Endodermal cell (in vitro differentiated cells): ENCODE data around the gene C9orf43. TPM values are rescaled to one million over a fixed set of nuclear protein-coding genes. Genes with fewer than 3 reads are reported as not detected.

Source experiments
- DNase-seq: peaks from one replicate; pipeline ENCODE4 v3.0.0-alpha.2; 2017
- H3K27ac ChIP-seq: 2 replicates; pipeline ENCODE4 v1.5.1; 2013; ENCODE audit warnings: mild to moderate bottlenecking, low read depth, low read length, moderate library complexity
- H3K27me3 ChIP-seq: 2 replicates; pipeline ENCODE4 v1.6.1; 2013; ENCODE audit warnings: mild to moderate bottlenecking, low read length, moderate library complexity; ENCODE audit not compliant: insufficient read depth, control insufficient read depth, poor library complexity, severe bottlenecking
- H3K36me3 ChIP-seq: 2 replicates; pipeline ENCODE4 v1.7.0; 2013; ENCODE audit warnings: mild to moderate bottlenecking, low read length, moderate library complexity; ENCODE audit not compliant: control insufficient read depth, insufficient read depth
- H3K4me1 ChIP-seq: one replicate; pipeline ENCODE4 v1.7.0; 2013; ENCODE audit warnings: low read length; ENCODE audit not compliant: control insufficient read depth, insufficient read depth
- H3K4me3 ChIP-seq: 2 replicates; pipeline ENCODE4 v1.5.1; 2013; ENCODE audit warnings: mild to moderate bottlenecking, low read length, moderate library complexity
- H3K9ac ChIP-seq: 2 replicates; pipeline ENCODE4 v1.6.1; 2013; ENCODE audit warnings: mild to moderate bottlenecking, low read length, moderate library complexity; ENCODE audit not compliant: poor library complexity, severe bottlenecking; ENCODE audit errors: extremely low read depth
- H3K9me3 ChIP-seq: 2 replicates; pipeline ENCODE4 v1.6.1; 2013; ENCODE audit warnings: mild to moderate bottlenecking, low read length, moderate library complexity; ENCODE audit not compliant: control insufficient read depth
- H3K27ac Mint-ChIP-seq: 2 replicates; pipeline ENCODE4 v1.8.0; 2020; ENCODE audit warnings: mixed read lengths
- H3K27me3 Mint-ChIP-seq: 2 replicates; pipeline ENCODE4 v1.8.0; 2021; ENCODE audit warnings: mild to moderate bottlenecking, mixed read lengths; ENCODE audit not compliant: insufficient read depth
- H3K36me3 Mint-ChIP-seq: 2 replicates; pipeline ENCODE4 v1.8.0; 2020; ENCODE audit warnings: low read depth, mixed read lengths
- H3K4me1 Mint-ChIP-seq: 2 replicates; pipeline ENCODE4 v1.8.0; 2020; ENCODE audit warnings: mixed read lengths
- H3K4me3 Mint-ChIP-seq: 2 replicates; pipeline ENCODE4 v1.8.0; 2020; ENCODE audit warnings: mild to moderate bottlenecking, moderate library complexity, mixed read lengths
- H3K9me3 Mint-ChIP-seq: 2 replicates; pipeline ENCODE4 v1.8.0; 2020; ENCODE audit warnings: mild to moderate bottlenecking, mixed read lengths
- WGBS, 2 experiments: methylation state at CpG; one replicate each; pipeline versions ENCODE4 v1.1.5 to v1.1.7; 2013; ENCODE audit warnings: missing lambda C conversion rate in 2 of 2, mixed read lengths in 1 of 2; ENCODE audit not compliant: insufficient coverage in 1 of 2, insufficient read length in 1 of 2; 5-methylcytosine and 5-hydroxymethylcytosine counted together
- total RNA-seq, 2 donors: library from RNA; stranded (reverse); fragmentation: NEBNext Ultra II Directional in 1 of 2; extraction: Animal tissue kit (Norgen Biotek cat#: 25700) in 1 of 2; gene quantifications; 2 replicates in 1 of 2; 3 replicates in 1 of 2; pipeline ENCODE4 v1.2.1, GENCODE V29; 2021
- TF ChIP-seq, protein P1 (sequence below): fragments of 200-600 bp; sonication (generic); conservative IDR thresholded peaks from 2 replicates; pipeline ENCODE4 v1.5.0; 2021; ENCODE audit warnings: antibody characterized with exemption, mild to moderate bottlenecking

Gene C9orf43
- total RNA-seq, 2 donors from 2014 or later, result 0.40 to 1.1 TPM

- H3K27me3 Mint-ChIP-seq, result peaks cover 6% of the 10 kb centered on the region
- H3K36me3 Mint-ChIP-seq, result no peaks in the 10 kb centered on the region
Measured at GRCh38 chr9:113427629-113428028, 17.1 kb downstream of the C9orf43 start.

DNA sequence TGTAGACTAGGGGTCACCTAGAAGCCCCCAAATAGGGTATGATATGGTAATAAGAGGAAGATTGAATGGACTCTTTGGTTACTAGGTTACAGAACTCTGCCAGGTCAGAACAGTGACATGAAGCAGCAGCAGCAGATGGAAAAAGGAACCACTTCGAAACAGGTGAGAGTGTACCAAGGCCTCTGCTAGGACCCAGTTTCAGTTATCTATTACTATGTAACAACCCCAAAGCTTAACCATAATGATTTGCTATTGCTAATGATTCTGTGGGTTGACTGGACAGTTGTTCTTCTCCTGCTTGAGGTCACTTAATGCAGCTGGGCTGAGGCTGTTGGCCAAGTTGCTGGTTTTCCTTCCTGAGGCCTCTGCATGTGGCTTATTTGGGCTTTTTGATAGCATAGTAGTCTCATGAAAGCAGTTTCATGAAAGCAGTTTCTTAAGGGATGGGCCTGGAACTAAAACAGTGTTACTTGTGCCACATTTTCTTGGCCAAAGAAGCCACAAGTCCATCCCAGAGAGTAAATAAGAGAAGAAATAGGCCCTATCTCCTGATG, 17.6 kb downstream of the C9orf43 start:
- TF ChIP-seq, protein P1, sequence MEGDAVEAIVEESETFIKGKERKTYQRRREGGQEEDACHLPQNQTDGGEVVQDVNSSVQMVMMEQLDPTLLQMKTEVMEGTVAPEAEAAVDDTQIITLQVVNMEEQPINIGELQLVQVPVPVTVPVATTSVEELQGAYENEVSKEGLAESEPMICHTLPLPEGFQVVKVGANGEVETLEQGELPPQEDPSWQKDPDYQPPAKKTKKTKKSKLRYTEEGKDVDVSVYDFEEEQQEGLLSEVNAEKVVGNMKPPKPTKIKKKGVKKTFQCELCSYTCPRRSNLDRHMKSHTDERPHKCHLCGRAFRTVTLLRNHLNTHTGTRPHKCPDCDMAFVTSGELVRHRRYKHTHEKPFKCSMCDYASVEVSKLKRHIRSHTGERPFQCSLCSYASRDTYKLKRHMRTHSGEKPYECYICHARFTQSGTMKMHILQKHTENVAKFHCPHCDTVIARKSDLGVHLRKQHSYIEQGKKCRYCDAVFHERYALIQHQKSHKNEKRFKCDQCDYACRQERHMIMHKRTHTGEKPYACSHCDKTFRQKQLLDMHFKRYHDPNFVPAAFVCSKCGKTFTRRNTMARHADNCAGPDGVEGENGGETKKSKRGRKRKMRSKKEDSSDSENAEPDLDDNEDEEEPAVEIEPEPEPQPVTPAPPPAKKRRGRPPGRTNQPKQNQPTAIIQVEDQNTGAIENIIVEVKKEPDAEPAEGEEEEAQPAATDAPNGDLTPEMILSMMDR, result no peak
- Mint-ChIP-seq H3K9me3 (no peaks in the 10 kb centered on the region), H3K27me3 (peaks cover 11% of the 10 kb centered on the region), H3K36me3 (no peaks in the 10 kb centered on the region), H3K4me3 (no peak overlapping the region), H3K4me1 (peaks cover 8% of the 10 kb centered on the region), H3K27ac (no peak overlapping the region)
- WGBS, 2 experiments, result 100% methylated on average over 1 of the region's 1 CpG; no CpG with 5 or more reads in 1 of the 2 experiments
- Histone ChIP-seq H3K36me3 (no peaks in the 10 kb centered on the region), H3K27ac (no peak overlapping the region), H3K4me3 (no peak overlapping the region), H3K27me3 (peaks cover 14% of the 10 kb centered on the region), H3K9ac (no peak overlapping the region), H3K9me3 (no peaks in the 10 kb centered on the region), H3K4me1 (no peaks in the 10 kb centered on the region)
- no peak for DNase-seq

More at GRCh38 chr9:113427629-113428028, 17.1 kb downstream of the C9orf43 start:
- TF ChIP-seq, protein P1, result no peak
- 92 to 100% methylated on average over 2 of the region's 2 CpGs for WGBS, 2 experiments
- H3K9me3 ChIP-seq, result no peaks in the 10 kb centered on the region
- H3K4me3 ChIP-seq, result no peak overlapping the region
- no peak overlapping the region for H3K4me3 Mint-ChIP-seq
- H3K9ac ChIP-seq, result no peak overlapping the region
- no peaks in the 10 kb centered on the region for H3K9me3 Mint-ChIP-seq
- no peak overlapping the region for H3K27ac Mint-ChIP-seq
- peaks cover 9% of the 10 kb centered on the region for H3K27me3 ChIP-seq
- H3K27ac ChIP-seq, result no peak overlapping the region
- no peaks in the 10 kb centered on the region for H3K4me1 ChIP-seq
- DNase-seq, result no peak
- peaks cover 8% of the 10 kb centered on the region for H3K4me1 Mint-ChIP-seq
- H3K36me3 ChIP-seq, result no peaks in the 10 kb centered on the region

- no peak overlapping the region for H3K4me3 ChIP-seq
- H3K27me3 Mint-ChIP-seq, result peaks cover 23% of the 10 kb centered on the region
- no peak overlapping the region for H3K27ac Mint-ChIP-seq
- H3K27me3 ChIP-seq, result peaks cover 18% of the 10 kb centered on the region
- H3K9ac ChIP-seq, result no peak overlapping the region
- H3K4me1 ChIP-seq, result no peaks in the 10 kb centered on the region
- H3K36me3 Mint-ChIP-seq, result no peaks in the 10 kb centered on the region
- no peak for DNase-seq
- TF ChIP-seq, protein P1, result no peak
- H3K9me3 Mint-ChIP-seq, result no peaks in the 10 kb centered on the region
- no peak overlapping the region for H3K4me3 Mint-ChIP-seq
- no peaks in the 10 kb centered on the region for H3K36me3 ChIP-seq
- H3K9me3 ChIP-seq, result no peaks in the 10 kb centered on the region
- H3K4me1 Mint-ChIP-seq, result no peaks in the 10 kb centered on the region
- H3K27ac ChIP-seq, result no peak overlapping the region
Measured at GRCh38 chr9:113431191-113431590, 20.6 kb downstream of the C9orf43 start.
